Kidney (tissue), 14 donors: Measurements from ENCODE around the gene MRPL14. TPM values are rescaled to one million over a fixed set of nuclear protein-coding genes. Genes with fewer than 3 reads are reported as not detected.

Experiments
- DNase-seq, 5 donors: peaks; one replicate each; pipeline ENCODE4 v3.0.0-alpha.2; 2013 to 2020
- FAIRE-seq: peaks from 2 replicates; lab custom pipeline; 2012; peaks lifted over from hg19 to GRCh38; lab: Jason Lieb, UNC
- H3K27ac ChIP-seq, 2 donors: one replicate each; pipeline ENCODE4 v1.7.0; 2013; ENCODE audit warnings: low read depth in 2 of 2, low read length in 2 of 2, inconsistent platforms in 1 of 2
- H3K27me3 ChIP-seq: one replicate; pipeline ENCODE4 v1.7.1; 2013; ENCODE audit warnings: low read length, inconsistent platforms; ENCODE audit not compliant: control insufficient read depth, insufficient read depth
- H3K36me3 ChIP-seq, 3 donors: one replicate each; pipeline versions ENCODE4 v1.7.0 to v1.7.1; 2013; ENCODE audit warnings: low read length in 3 of 3, control low read depth in 1 of 3, inconsistent platforms in 1 of 3; ENCODE audit not compliant: insufficient read depth in 3 of 3, control insufficient read depth in 2 of 3
- H3K4me1 ChIP-seq, 3 donors: one replicate each; pipeline versions ENCODE4 v1.7.0 to v1.7.1; 2013; ENCODE audit warnings: low read length in 3 of 3, inconsistent platforms in 1 of 3, low read depth in 1 of 3; ENCODE audit not compliant: control insufficient read depth in 2 of 3, insufficient read depth in 2 of 3
- H3K4me3 ChIP-seq, 3 donors: one replicate each; pipeline versions ENCODE4 v1.7.0 to v1.8.1; 2013; ENCODE audit warnings: low read length in 3 of 3, control low read depth in 1 of 3, inconsistent platforms in 1 of 3
- H3K9ac ChIP-seq, 3 donors: one replicate each; pipeline versions ENCODE4 v1.7.0 to v1.7.1; 2013; ENCODE audit warnings: low read length in 3 of 3, control low read depth in 1 of 3, inconsistent platforms in 1 of 3
- H3K9me3 ChIP-seq, 3 donors: one replicate each; pipeline versions ENCODE4 v1.7.0 to v1.7.1; 2013; ENCODE audit warnings: low read length in 3 of 3, control low read depth in 1 of 3, inconsistent platforms in 1 of 3; ENCODE audit not compliant: control insufficient read depth in 2 of 3, insufficient read depth in 1 of 3
- CTCF ChIP-seq: IDR thresholded peaks from 3 replicates; pipeline ENCODE4 v1.5.1; 2012; ENCODE audit warnings: mild to moderate bottlenecking, moderate library complexity, borderline replicate concordance; ENCODE audit not compliant: insufficient read depth; ENCODE audit errors: extremely low read depth
- intact Hi-C: fragments of 100-400 bp; cut with DNase I; formaldehyde crosslinking; loops from one replicate; pipeline ENCODE4 v1.11.1; 2022
- polyA plus RNA-seq: library from polyadenylated mRNA; stranded (reverse); fragments of 350-450 nt; fragmentation: Illumina TruSeq; extraction: RNeasy Lipid Tissue Mini Kit (QIAGEN cat#74804); gene quantifications from one replicate; pipeline ENCODE4 v1.2.3, GENCODE V29; 2014; ENCODE audit warnings: low read depth, low replicate concordance; ENCODE audit not compliant: insufficient read depth
- total RNA-seq: library from RNA; stranded (reverse); fragmentation: NEBNext Ultra II Directional; extraction: Animal tissue kit (Norgen Biotek cat#: 25700); gene quantifications from one replicate; pipeline ENCODE4 v1.2.1, GENCODE V29; 2021
- donor health status: control.
- donor health status: control.
- donor health status: control.
- donor health status: control.
- donor health status: control.
- donor health status: DM: yes; HTN: yes; CAD: no.
- donor health status: Normal renal cell carcinoma (clear cell type).

MRPL14 gene
- total and polyA plus RNA-seq, 2 donors from 2014 or later, result 27.9 to 71.5 TPM

GRCh38 chr6:44066394-44067172 is 60.7 kb downstream of the MRPL14 start:
- Histone ChIP-seq H3K27me3 (no peaks in the 10 kb centered on the region), H3K9ac (no peak overlapping the region), H3K4me1 (peaks cover 0 to 2% (median 0%) of the 10 kb centered on the region in 3 donors), H3K27ac (no peak overlapping the region), H3K36me3 (no peaks in the 10 kb centered on the region), H3K9me3 (no peaks in the 10 kb centered on the region), H3K4me3 (no peak overlapping the region)
- no peak for DNase-seq
- no peak for FAIRE-seq
- no peak for TF ChIP-seq CTCF
- intact Hi-C loops, result no loop called here

- H3K36me3 ChIP-seq, result no peaks in the 10 kb centered on the region
- no peak overlapping the region for H3K4me3 ChIP-seq
- DNase-seq (no peak), FAIRE-seq (no peak)
- H3K9ac ChIP-seq, result no peak overlapping the region
- H3K27me3 ChIP-seq, result no peaks in the 10 kb centered on the region
- no peak overlapping the region for H3K27ac ChIP-seq
- no peaks in the 10 kb centered on the region for H3K9me3 ChIP-seq
- TF ChIP-seq CTCF, result no peak
- H3K4me1 ChIP-seq, result peaks cover 0 to 2% (median 0%) of the 10 kb centered on the region in 3 donors
- intact Hi-C loops, result no loop called here
These were observed 61.7 kb downstream of the MRPL14 start for GRCh38 chr6:44065443-44066140.

GRCh38 chr6:44064948-44065272 is 62.3 kb downstream of the MRPL14 start:
- Histone ChIP-seq H3K9ac (no peak overlapping the region), H3K4me3 (no peak overlapping the region), H3K27me3 (no peaks in the 10 kb centered on the region), H3K9me3 (peaks cover 0 to under 1% (median 0%) of the 10 kb centered on the region in 3 donors), H3K27ac (no peak overlapping the region), H3K36me3 (no peaks in the 10 kb centered on the region), H3K4me1 (peaks cover 0 to 2% (median 0%) of the 10 kb centered on the region in 3 donors)
- FAIRE-seq (no peak), DNase-seq (no peak)
- TF ChIP-seq CTCF, result no peak
- intact Hi-C loops, result no loop called here
